ENCODE data around the gene SRRM2. TPM values are rescaled to one million over a fixed set of nuclear protein-coding genes. Genes with fewer than 3 reads are reported as not detected.
A peak's percentile ranks its signal among the peaks of the same experiment; 100 is the strongest.

The SRRM2 gene
- total and polyA plus RNA-seq, 2 experiments from 2014 or later: 321 to 592 TPM

- Histone ChIP-seq H3K4me1 (ENCODE audit: low read depth) (peaks cover 8% of the 10 kb centered on the region), H3K27me3 (no peaks in the 10 kb centered on the region), H3K9me3 (ENCODE audit: low read depth) (no peaks in the 10 kb centered on the region), H3K4me3 (no peak overlapping the region), H3K27ac (no peak overlapping the region), H3K36me3 (no peaks in the 10 kb centered on the region)
- TF ChIP-seq, protein P1, sequence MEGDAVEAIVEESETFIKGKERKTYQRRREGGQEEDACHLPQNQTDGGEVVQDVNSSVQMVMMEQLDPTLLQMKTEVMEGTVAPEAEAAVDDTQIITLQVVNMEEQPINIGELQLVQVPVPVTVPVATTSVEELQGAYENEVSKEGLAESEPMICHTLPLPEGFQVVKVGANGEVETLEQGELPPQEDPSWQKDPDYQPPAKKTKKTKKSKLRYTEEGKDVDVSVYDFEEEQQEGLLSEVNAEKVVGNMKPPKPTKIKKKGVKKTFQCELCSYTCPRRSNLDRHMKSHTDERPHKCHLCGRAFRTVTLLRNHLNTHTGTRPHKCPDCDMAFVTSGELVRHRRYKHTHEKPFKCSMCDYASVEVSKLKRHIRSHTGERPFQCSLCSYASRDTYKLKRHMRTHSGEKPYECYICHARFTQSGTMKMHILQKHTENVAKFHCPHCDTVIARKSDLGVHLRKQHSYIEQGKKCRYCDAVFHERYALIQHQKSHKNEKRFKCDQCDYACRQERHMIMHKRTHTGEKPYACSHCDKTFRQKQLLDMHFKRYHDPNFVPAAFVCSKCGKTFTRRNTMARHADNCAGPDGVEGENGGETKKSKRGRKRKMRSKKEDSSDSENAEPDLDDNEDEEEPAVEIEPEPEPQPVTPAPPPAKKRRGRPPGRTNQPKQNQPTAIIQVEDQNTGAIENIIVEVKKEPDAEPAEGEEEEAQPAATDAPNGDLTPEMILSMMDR (IDR thresholded peaks at IDR 0.05; ENCODE audit: low read depth, low read length): no peak
- DNase-seq (ENCODE audit: low read depth in 1 of 2, low spot score in 1 of 2): no peak
These were observed 3.5 kb upstream of the SRRM2 start for GRCh38 chr16:2748757-2749455.

DNA sequence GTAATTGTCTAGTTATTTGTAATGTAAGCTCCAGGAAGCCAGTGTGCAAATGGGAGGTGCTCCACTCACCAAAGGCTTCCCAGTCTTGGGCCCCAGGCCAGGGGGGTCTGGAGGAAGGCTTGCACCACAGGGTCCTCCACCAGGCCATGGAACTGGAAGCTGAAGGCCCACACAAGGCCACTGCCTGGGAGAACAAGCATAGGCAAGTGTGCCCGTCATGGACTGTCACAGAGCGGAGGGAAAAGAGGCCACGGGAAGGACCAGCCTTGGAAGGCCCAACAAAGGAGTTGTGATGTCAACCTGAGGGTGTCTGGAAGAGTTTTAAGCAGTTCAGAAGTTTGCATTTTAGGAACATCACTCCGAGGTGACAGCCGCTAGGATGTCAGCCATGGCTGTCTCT, 3.0 kb upstream of the SRRM2 start:
- H3K27me3 ChIP-seq: no peaks in the 10 kb centered on the region
- TF ChIP-seq, protein P1 (IDR thresholded peaks at IDR 0.05; ENCODE audit: low read depth, low read length): no peak
- DNase-seq (ENCODE audit: low read depth in 1 of 2, low spot score in 1 of 2): no peak

DNA sequence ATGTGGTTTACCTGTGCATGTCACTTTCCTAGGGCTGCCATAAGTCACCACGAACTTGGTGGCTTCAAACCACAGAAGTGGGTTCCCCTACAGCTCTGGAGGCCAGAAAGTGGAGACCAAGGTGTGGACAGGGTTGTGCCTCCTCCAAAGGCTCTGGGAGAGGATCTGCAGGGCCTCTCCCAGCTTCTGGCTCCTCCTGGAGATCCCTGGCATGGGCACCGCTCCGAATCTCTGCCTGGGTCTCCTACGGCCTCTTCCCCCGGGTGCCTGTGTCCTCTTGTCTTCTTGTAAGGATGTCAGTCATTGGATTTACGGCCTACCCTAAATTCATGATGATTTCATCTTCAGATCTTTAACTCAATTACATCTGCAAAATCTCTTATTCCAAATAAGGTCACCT, 2.5 kb upstream of the SRRM2 start:
- H3K4me3 ChIP-seq: no peak overlapping the region
- no peak overlapping the region for H3K27ac ChIP-seq
- no peaks in the 10 kb centered on the region for H3K9me3 ChIP-seq (ENCODE audit: low read depth)
- H3K27me3 ChIP-seq: no peaks in the 10 kb centered on the region
- no peaks in the 10 kb centered on the region for H3K36me3 ChIP-seq
- TF ChIP-seq, protein P1 (IDR thresholded peaks at IDR 0.05; ENCODE audit: low read depth, low read length): no peak
- no peak for DNase-seq (ENCODE audit: low read depth in 1 of 2, low spot score in 1 of 2)
- H3K4me1 ChIP-seq (ENCODE audit: low read depth): peaks cover 18% of the 10 kb centered on the region

More for the DNA sequence above, 3.0 kb upstream of the SRRM2 start:
- peaks cover 13% of the 10 kb centered on the region for H3K4me1 ChIP-seq (ENCODE audit: low read depth)
- H3K27ac ChIP-seq: no peak overlapping the region
- no peak overlapping the region for H3K4me3 ChIP-seq
- no peaks in the 10 kb centered on the region for H3K36me3 ChIP-seq
- no peaks in the 10 kb centered on the region for H3K9me3 ChIP-seq (ENCODE audit: low read depth)

GRCh38 chr16:2751577-2752034, 832 bp upstream of the SRRM2 start:
- H3K36me3 ChIP-seq: no peaks in the 10 kb centered on the region
- TF ChIP-seq, protein P1 (IDR thresholded peaks at IDR 0.05; ENCODE audit: low read depth, low read length): no peak
- DNase-seq (ENCODE audit: low read depth in 1 of 2, low spot score in 1 of 2): no peak
- no peaks in the 10 kb centered on the region for H3K27me3 ChIP-seq
- H3K9me3 ChIP-seq (ENCODE audit: low read depth): no peaks in the 10 kb centered on the region
- peak overlapping the region; percentile 99 for H3K27ac ChIP-seq
- peaks cover 23% of the 10 kb centered on the region for H3K4me1 ChIP-seq (ENCODE audit: low read depth)
- H3K4me3 ChIP-seq: peak overlapping the region; percentile 67

- Histone ChIP-seq H3K27ac (peak overlapping the region; percentile 99), H3K36me3 (peaks cover 10% of the 10 kb centered on the region), H3K27me3 (no peaks in the 10 kb centered on the region), H3K4me3 (peak overlapping the region; percentile 67), H3K4me1 (ENCODE audit: low read depth) (peaks cover 23% of the 10 kb centered on the region), H3K9me3 (ENCODE audit: low read depth) (no peaks in the 10 kb centered on the region)
- peak; percentile 87 to 92 for DNase-seq (ENCODE audit: low read depth in 1 of 2, low spot score in 1 of 2)
- TF ChIP-seq, protein P1 (IDR thresholded peaks at IDR 0.05; ENCODE audit: low read depth, low read length): no peak
These were observed 653 bp downstream of the SRRM2 start for GRCh38 chr16:2752850-2753732.
